Measurements from ENCODE around the gene KCNK2.

Gene KCNK2

DNA sequence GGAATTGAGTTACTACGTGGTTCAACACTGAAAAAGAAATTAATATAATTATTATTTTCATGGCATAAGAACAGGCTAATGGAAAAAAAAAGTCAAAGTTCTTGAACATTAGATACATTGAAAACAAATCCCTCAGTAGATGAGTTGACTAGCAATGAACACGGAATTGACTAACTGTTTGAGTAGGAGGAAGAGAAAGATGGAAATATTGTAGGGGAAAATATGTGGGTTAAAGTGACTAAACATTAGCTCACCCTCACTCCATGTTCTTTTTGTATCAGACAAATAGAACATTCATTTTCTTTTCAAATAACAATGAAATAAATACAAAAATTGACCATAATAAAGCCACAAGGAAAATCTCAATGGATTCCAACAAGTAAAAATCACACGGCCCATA lies 84.3 kb downstream of the KCNK2 start:
- no peaks in the 10 kb centered on the region for H3K4me1 Mint-ChIP-seq
- H3K27me3 Mint-ChIP-seq (ENCODE audit: low read depth), result no peaks in the 10 kb centered on the region
- no peak for TF ChIP-seq CTCF (IDR thresholded peaks at IDR 0.05; ENCODE audit: unreplicated experiment in 3 of 3)
- H3K9me3 Mint-ChIP-seq, result peaks cover 24% of the 10 kb centered on the region
- H3K36me3 Mint-ChIP-seq (ENCODE audit: low read depth), result no peaks in the 10 kb centered on the region
- H3K4me3 Mint-ChIP-seq, result no peak overlapping the region
- H3K27ac Mint-ChIP-seq, result no peak overlapping the region

DNA sequence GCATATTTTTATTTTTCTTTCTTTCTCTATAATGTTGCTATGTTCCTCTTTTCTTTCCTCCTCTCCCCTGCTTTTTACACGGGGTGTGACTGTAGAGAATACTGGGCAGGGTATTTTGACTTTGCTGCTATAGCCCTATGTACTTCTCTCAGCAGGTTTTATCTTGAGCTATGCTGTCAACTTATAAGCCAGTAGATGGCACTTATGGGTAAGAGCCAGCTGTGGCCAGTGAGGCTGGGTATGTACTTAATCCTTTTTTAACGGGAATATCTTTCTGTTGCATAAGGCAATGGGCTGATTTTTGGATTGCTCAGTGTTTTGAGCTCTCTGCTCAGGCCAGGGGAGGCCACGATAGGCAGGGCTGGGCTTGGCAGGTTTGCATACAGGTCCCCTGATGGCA lies 99.0 kb downstream of the KCNK2 start:
- TF ChIP-seq CTCF (IDR thresholded peaks at IDR 0.05; ENCODE audit: unreplicated experiment in 3 of 3), result no peak
- no peaks in the 10 kb centered on the region for H3K4me1 Mint-ChIP-seq

DNA sequence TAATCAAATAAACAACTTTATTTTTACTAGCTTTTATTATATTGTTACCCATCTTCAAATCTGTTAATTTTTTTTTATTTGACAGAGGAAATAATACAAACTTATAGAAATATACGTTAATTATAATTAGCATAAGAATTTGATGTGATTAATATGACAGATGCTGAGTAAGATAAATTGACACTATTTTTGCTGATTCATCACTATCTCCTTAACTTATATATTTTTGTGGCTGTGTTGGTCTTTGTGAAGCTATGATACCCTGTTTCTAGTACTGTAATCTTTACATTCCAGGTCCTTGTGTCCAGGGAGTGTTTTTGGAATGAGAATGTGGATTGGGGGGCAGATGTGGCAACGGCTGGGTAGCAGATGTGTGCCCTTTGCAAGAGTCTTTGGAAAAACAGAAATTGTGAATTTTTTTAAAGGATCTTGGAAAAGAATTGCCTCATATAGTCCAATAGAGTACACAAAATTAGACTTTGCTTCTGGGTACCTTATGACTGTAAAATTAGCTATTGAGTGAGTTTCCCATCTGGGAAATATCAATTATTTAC lies 102.6 kb downstream of the KCNK2 start:
- H3K36me3 Mint-ChIP-seq (ENCODE audit: low read depth), result peaks cover 7% of the 10 kb centered on the region
- TF ChIP-seq CTCF (IDR thresholded peaks at IDR 0.05; ENCODE audit: unreplicated experiment in 3 of 3), result no peak
- peaks cover 15% of the 10 kb centered on the region for H3K9me3 Mint-ChIP-seq
- no peaks in the 10 kb centered on the region for H3K4me1 Mint-ChIP-seq
- no peak overlapping the region for H3K4me3 Mint-ChIP-seq
- no peaks in the 10 kb centered on the region for H3K27me3 Mint-ChIP-seq (ENCODE audit: low read depth)
- H3K27ac Mint-ChIP-seq, result no peak overlapping the region

More for the DNA sequence above, 99.0 kb downstream of the KCNK2 start:
- Mint-ChIP-seq H3K36me3 (ENCODE audit: low read depth) (peaks cover 7% of the 10 kb centered on the region), H3K27me3 (ENCODE audit: low read depth) (no peaks in the 10 kb centered on the region), H3K27ac (no peak overlapping the region), H3K9me3 (peaks cover 29% of the 10 kb centered on the region), H3K4me3 (no peak overlapping the region)

- Mint-ChIP-seq H3K36me3 (ENCODE audit: low read depth) (no peaks in the 10 kb centered on the region), H3K9me3 (peaks cover under 1% of the 10 kb centered on the region), H3K27me3 (ENCODE audit: low read depth) (no peaks in the 10 kb centered on the region), H3K4me1 (peaks cover 8% of the 10 kb centered on the region), H3K4me3 (no peak overlapping the region), H3K27ac (no peak overlapping the region)
- no peak for TF ChIP-seq CTCF (IDR thresholded peaks at IDR 0.05; ENCODE audit: unreplicated experiment in 3 of 3)
These were observed 105.9 kb downstream of the KCNK2 start for GRCh38 chr1:215188302-215188950.

- Mint-ChIP-seq H3K27me3 (ENCODE audit: low read depth) (no peaks in the 10 kb centered on the region), H3K4me3 (no peak overlapping the region), H3K36me3 (ENCODE audit: low read depth) (no peaks in the 10 kb centered on the region), H3K9me3 (no peaks in the 10 kb centered on the region), H3K27ac (no peak overlapping the region), H3K4me1 (peaks cover 8% of the 10 kb centered on the region)
- no peak for TF ChIP-seq CTCF (IDR thresholded peaks at IDR 0.05; ENCODE audit: unreplicated experiment in 3 of 3)
These were observed 109.8 kb downstream of the KCNK2 start for GRCh38 chr1:215192306-215192705.

DNA sequence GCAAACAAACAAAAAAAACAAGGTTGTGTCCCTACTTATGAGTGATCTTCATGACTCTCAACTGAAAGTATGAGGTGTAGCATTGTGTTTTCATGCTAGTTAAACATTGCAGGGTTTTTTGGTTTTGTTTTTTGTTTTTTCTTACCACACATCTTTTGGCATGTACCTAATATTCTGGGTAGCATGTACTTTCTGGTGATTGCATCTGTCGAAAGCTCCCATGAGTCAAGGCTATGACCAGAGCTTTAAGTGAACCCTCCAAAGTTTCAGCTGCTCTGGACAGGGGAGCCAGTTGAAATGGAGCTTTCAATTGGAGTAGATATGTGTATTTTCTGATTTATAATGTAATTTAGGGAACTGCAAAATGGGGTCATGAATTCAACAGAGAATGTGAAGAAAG lies 115.5 kb downstream of the KCNK2 start:
- Mint-ChIP-seq H3K4me3 (no peak overlapping the region), H3K4me1 (no peaks in the 10 kb centered on the region), H3K9me3 (no peaks in the 10 kb centered on the region), H3K27me3 (ENCODE audit: low read depth) (no peaks in the 10 kb centered on the region), H3K36me3 (ENCODE audit: low read depth) (no peaks in the 10 kb centered on the region), H3K27ac (no peak overlapping the region)
- TF ChIP-seq CTCF (IDR thresholded peaks at IDR 0.05; ENCODE audit: unreplicated experiment in 3 of 3), result no peak

Data from nephron (organoid).